Posterior vena cava (tissue), 2 donors: Measurements from ENCODE around the gene DEDD2. TPM values are rescaled to one million over a fixed set of nuclear protein-coding genes. Genes with fewer than 3 reads are reported as not detected.
"Not testable (repeated sequence)": the region's sequence is repeated elsewhere in the genome, so short reads cannot be mapped to it uniquely, and the experiment has no call there.

Experiments used
- DNase-seq: peaks from one replicate; pipeline ENCODE4 v3.0.0-alpha.2; 2020; ENCODE audit warnings: low spot score
- intact Hi-C, 2 donors: fragments of 100-400 bp; cut with DNase I; formaldehyde crosslinking; loops; one replicate each; pipeline versions ENCODE4 v1.14.1 to v1.14.2; 2022 to 2023
- long read RNA-seq, 2 donors: library from polyadenylated mRNA; unstranded; transcript quantifications; one replicate each; pipeline ENCODE4 v2.0.0, GENCODE V29; 2020 to 2021
- total RNA-seq, 2 donors: library from RNA; stranded (reverse); fragmentation: NEBNext Ultra II Directional; extraction: Animal tissue kit (Norgen Biotek cat#: 25700); gene quantifications; one replicate each; pipeline ENCODE4 v1.2.1, GENCODE V29; 2021
- donor health status: DM: yes; HTN: yes; CAD: no.
- donor health status: DM: yes; HTN: yes; CAD: no.

DEDD2 gene, protein sequence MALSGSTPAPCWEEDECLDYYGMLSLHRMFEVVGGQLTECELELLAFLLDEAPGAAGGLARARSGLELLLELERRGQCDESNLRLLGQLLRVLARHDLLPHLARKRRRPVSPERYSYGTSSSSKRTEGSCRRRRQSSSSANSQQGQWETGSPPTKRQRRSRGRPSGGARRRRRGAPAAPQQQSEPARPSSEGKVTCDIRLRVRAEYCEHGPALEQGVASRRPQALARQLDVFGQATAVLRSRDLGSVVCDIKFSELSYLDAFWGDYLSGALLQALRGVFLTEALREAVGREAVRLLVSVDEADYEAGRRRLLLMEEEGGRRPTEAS
- 10 to 100 TPM; 12.2 to 13.0 TPM for total RNA-seq
- long read RNA-seq, donor 1, partial matches to known transcripts, result 1 of 5 reads
- long read RNA-seq, donor 1, other reads (novel, unspliced or antisense), result 0 of 5 reads
- long read RNA-seq, donor 2, transcript DEDD2-203 (4 exons, 1,586 nt), result major isoform, 30 of 68 reads
- long read RNA-seq, donor 2, transcript DEDD2-205 (5 exons, 1,183 nt), result minor isoform, 23 of 68 reads
- long read RNA-seq, donor 2, partial matches to known transcripts, result 3 of 68 reads
- long read RNA-seq, donor 2, other reads (novel, unspliced or antisense), result 8 of 68 reads

DNA sequence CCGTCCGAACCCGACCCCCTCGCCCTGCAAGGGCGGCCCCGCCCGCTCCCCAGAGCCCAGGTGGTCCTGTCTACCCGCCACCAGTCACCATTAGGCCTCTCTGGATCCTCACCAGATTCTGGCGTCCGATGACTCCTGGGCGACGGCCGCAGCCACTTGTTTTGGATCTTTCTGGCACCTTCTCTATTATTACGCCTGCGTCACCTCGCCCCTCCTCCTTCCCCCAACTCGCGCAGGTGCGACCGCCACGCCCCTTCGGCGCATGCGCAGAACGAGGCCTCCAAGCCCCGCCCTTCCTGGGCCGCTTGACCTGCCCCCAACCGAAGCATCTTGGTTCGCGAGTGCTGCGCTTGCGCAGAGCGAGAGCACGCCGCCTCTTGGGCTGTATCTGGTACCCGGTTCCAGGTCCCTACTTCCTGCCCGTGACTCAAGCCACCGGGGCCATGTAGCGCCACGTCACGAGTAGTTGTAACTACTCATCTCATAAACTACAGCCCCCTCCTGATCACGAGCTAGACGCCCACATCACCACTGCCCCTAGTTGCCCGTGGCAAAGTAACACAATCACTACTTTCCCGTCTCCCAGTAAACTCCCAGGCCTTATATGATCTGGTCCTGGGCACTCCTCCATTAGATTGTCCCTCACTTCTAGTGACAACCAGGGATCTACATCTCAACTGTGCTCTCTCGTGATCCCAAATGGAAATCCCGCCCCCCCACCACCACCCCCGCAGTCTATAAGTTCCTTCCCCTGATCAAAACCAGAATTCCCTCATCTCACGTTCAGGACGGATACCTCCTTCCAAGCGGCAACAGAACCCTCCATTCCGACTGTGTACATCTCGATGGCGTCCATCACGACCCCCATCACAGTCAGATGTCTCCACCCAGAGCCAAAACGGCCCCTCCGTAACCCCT lies at the start of gene DEDD2:
DEDD2 (minus strand) TSS at position 158 of the 918 bp plus-strand sequence. CDS start 670 bp downstream, outside the sequence.
- peak; percentile 99 for DNase-seq
- intact Hi-C loops, result no loop called here

GRCh38 chr19:42266928-42267603 lies 49.6 kb upstream of the DEDD2 start:
- intact Hi-C loops, DNase-seq: not testable (repeated sequence)

- DNase-seq, intact Hi-C loops: not testable (repeated sequence)
Measured at GRCh38 chr19:42266105-42266504, 48.6 kb upstream of the DEDD2 start.

DNA sequence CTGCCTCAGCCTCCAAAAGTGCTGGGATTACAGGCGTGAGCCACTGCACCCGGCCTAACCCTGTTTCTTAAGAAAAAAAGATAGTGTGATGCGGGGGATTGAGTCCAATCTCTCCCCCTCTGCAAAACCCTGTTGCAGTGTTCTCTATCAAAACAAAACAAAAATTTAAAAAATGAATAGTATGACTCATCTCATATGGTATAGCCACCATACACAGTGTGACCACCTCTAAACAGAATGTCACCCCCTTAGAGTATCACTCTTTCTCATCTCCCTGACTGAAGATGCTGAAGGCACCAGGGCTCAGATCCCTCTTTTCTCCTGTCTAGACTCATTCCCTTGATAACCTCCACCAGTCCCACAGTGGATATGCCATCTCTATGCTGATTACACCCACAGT lies 44.3 kb upstream of the DEDD2 start:
- DNase-seq, result no peak
- intact Hi-C loops, result no loop called here

DNA sequence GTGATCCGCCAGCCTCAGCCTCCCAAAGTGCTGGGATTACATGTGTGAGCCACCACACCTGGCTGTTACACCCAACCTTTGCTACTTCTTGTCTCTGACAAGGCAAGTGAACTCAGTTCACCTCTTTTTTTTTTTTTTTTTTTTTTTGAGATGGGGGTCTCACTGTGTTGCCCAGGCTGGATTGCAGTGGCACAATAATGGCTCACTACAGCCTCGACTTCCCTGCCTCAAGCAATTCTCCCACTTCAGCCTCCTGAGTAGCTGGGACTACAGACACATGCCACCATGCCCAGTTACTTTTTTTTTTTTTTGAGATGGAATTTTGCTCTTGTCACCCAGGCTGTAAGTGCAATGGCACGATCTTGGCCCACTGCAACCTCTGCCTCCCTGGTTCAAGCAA lies 40.4 kb upstream of the DEDD2 start:
- intact Hi-C loops, DNase-seq: not testable (repeated sequence)

DNA sequence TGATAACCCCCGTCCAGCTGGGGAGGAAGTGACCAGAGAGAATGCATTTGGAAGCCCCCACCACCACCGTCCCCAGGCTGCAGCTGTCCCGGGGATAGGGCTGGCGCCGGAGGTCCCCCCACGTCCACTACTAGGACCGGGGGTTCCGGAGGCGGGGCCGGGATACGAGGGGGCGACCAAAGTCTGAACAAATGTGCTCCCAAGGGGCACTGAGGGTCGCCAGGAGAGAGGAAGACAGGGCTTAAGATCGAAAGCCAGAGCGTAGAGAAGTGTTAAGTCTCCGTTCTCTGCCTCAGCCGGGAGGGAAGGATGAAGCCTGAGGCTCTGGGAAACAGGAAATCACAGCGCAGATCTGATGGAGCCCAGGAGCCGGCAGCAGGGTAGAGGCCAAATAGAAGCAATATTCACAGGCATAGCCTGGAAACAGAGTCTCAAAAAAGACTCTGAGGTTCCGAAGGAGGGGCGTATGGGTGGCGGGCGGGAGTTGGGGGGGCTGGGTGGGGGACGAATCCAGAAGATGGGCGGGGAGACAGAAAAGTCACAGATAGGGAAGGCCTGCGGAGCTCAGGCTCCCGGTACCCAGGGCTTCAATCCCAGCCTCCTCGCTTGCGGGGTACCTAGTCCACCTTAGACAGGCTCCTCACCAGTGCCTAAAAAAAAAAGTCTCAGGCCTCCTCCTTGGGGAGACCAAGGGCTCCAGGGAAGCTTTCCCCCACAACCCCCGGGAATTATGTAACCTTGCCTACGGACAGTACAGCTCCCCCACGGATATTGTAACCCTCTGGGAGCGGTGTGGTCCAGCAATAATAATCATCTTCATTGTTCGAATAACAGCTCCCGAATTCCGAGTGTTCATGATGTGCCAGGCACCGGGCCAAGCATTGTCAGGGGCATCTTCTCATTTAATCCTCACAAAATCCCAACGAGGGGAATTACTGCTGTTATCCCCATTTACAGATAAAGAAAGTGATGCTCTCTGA lies 38.6 kb upstream of the DEDD2 start:
- intact Hi-C loops, result loop anchor here in 1 of 2 donors (1.0 kb wide), 1 partner anchor 13 kb away; no protein-coding TSS in a partner anchor
- no peak for DNase-seq

DNA sequence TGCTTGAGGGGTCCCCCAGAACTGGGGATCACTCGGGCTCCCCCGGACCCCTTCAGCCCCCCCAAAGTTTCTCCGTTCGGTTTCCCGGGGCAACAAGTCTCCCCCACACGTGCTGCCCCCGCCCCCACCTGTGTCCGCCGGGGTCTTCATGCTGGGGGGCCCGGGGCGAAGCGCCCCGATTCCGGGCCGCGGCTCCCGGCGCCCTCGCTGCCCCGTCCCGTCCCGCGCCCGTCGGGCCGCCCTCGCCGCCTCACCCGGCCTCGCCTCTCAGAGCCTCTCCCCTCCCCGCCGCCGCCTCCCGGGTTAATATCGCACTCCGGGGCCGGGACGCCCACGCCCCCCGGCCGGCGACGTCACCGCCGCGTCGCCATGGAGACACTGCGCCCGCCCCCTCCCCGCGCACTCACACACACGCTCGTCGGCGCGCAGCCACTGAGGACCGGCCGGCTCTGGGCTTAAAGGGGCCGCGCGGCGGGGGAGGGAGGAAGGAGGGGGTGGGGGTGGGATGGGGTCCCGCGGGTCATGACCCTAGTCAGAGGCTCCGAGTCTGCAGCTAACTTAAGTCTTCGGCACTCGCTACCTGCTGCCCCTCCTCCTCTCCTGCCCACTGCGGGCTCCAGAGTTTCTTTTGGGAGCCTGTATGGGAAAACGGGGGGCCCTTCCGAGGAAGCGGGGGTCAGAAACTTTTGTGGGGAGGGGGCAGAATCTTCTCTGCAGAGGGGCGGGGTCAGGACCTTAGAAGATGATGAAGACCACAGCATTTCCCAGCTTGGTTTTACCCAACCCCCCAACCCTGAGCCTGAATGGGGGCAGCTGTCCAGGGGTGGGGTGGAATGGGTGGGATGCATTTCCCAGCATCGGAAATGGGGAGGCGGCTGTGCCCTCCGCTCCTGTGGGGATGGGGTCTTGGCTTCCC lies 37.6 kb upstream of the DEDD2 start, which contains the start of gene ERF:
ERF (minus strand) TSS at position 279 of the 916 bp plus-strand sequence; CDS start at position 150, 129 bp downstream.
- peak; percentile 98 for DNase-seq
- intact Hi-C loops, result no loop called here

- peak; percentile 92 for DNase-seq
- intact Hi-C loops, result no loop called here
Measured at GRCh38 chr19:42254089-42254849, 36.8 kb upstream of the DEDD2 start.

GRCh38 chr19:42253245-42254088 lies 36.0 kb upstream of the DEDD2 start:
- intact Hi-C loops, result no loop called here

DNA sequence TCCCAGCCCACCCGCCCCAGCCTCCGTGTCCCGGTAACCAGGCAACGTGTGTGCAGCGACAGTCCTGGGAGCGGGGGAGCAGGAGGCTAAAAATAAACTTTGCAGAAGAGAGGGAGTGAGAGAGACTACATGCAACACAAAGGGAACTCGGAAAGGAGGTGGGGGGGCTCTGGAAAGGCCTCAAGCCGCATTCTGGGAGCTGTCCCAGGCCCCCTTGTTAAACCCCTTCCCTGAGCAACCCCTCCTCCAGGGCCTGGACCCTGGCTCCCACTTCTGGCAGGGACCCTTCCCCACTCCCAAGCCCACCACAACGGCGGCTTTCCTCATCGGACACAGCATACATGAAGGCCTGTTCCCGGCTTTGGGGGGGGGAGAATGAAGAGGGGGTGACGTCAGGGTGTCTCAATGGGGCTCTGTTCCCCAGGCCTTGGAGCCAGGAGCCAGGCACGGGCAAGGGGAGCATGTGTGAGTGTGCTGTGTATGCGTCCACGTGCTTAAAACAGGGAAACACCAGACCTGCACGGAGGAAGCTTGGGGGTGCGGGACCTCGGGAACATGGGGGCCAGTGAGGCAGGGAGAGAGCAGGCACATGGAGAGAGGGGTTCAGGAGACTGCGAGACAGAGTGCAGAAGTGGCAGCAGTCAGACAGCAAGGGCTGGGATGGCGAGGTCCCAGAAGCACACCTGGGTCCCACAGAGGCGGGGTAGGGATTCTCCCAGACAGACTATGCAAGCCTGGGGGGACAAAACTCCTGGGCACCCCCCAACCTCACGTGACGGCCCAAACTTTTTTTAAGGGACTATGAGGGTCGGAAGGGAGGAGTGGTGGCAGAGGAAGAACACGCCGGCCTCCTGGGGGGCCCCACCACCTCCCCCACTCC lies 35.1 kb upstream of the DEDD2 start:
- intact Hi-C loops, result no loop called here
- no peak for DNase-seq

More at GRCh38 chr19:42253245-42254088, 36.0 kb upstream of the DEDD2 start:
- no peak for DNase-seq

DNA sequence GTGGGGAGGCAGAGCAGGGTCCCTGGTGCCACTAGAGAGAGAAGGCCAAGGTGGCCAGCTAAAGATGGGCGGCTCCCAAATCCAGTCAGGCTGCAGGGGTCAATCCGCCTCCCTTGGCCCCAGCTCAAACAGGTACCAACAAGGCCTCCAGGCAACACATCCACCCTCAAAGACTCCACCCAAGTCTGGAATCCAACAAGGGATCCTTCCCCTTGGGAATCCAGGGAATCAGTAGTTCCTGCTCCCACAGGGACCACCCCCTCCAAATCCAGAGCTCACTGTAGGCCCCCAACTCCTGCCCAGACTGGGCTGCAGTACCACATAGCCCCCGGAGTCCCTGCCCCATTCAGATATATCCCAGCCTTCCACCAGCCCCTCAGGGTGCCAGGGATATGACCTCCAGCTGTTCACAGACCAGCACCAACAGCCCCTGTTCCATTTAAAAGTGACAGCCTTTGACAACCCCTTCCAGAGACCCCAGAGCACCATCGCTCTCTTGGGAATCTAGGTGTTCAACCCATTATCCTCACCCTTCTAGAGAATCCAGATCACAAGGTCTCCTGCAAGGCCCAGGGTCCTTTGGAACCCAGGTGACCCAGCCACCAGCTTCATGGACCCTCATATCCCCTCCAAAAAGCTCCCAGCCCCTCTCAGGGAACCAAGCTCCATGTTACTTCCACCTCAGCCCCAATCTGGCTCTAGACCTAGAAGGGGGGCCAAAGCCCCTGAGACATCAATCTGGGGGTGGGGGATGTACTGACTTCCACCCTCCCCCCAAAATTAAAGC lies 34.3 kb upstream of the DEDD2 start:
- DNase-seq, result no peak
- intact Hi-C loops, result no loop called here

DNA sequence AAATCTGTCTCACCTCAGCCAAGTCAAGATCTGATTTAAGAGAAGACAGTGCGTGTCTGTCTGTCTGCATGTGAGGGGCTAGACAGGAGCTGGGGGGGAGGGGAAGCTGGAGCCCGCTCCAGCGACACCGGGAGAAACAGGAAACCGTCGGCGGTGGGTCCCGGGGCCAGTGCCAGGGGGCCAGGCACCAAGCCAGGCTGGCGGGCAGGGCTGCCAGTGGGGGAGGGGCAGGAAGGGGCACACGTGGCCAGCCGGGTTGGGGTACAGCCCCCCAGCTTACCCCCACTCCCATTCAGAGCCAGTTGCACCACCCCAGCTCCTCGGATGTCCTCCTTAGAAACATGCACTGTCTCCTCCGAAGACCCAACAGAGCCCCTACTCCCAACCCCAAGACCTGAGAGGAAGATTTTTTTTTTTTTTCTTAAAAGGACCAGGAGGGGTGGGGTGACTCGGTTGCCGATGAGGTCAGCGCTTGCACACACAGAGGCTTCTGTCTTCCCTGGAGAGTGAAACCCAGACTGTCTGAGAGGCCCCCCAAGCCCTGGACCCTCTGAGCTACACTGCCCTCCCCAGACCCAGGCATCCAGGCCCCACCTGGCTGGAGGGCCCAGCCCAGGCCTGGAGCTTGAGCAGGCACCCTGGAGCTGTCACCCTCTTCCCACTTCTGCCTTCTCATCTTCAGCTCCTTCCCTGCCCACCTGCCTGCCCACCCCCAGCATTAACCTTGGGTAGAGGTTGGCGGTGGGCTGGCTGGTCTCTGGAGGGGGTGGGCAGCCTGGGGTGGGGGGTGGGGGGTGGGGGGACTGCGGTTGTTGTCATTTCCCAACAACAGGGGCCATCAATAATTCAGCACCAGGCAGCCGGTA lies 33.4 kb upstream of the DEDD2 start:
- intact Hi-C loops, result no loop called here
- DNase-seq, result no peak
